ENCODE data around the gene DYNC1LI1. TPM values are rescaled to one million over a fixed set of nuclear protein-coding genes. Genes with fewer than 3 reads are reported as not detected.
A peak's percentile ranks its signal among the peaks of the same experiment; 100 is the strongest.

DYNC1LI1 gene
- total RNA-seq, 1 experiment from 2014 or later = 42.8 TPM

- TF ChIP-seq, protein P1, sequence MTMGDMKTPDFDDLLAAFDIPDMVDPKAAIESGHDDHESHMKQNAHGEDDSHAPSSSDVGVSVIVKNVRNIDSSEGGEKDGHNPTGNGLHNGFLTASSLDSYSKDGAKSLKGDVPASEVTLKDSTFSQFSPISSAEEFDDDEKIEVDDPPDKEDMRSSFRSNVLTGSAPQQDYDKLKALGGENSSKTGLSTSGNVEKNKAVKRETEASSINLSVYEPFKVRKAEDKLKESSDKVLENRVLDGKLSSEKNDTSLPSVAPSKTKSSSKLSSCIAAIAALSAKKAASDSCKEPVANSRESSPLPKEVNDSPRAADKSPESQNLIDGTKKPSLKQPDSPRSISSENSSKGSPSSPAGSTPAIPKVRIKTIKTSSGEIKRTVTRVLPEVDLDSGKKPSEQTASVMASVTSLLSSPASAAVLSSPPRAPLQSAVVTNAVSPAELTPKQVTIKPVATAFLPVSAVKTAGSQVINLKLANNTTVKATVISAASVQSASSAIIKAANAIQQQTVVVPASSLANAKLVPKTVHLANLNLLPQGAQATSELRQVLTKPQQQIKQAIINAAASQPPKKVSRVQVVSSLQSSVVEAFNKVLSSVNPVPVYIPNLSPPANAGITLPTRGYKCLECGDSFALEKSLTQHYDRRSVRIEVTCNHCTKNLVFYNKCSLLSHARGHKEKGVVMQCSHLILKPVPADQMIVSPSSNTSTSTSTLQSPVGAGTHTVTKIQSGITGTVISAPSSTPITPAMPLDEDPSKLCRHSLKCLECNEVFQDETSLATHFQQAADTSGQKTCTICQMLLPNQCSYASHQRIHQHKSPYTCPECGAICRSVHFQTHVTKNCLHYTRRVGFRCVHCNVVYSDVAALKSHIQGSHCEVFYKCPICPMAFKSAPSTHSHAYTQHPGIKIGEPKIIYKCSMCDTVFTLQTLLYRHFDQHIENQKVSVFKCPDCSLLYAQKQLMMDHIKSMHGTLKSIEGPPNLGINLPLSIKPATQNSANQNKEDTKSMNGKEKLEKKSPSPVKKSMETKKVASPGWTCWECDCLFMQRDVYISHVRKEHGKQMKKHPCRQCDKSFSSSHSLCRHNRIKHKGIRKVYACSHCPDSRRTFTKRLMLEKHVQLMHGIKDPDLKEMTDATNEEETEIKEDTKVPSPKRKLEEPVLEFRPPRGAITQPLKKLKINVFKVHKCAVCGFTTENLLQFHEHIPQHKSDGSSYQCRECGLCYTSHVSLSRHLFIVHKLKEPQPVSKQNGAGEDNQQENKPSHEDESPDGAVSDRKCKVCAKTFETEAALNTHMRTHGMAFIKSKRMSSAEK (CRISPR knock-in tag; IDR thresholded peaks at IDR 0.05; ENCODE audit: borderline replicate concordance) = no peak
- TF ChIP-seq GRHL2 (CRISPR knock-in tag; IDR thresholded peaks at IDR 0.05; ENCODE audit: insufficient replicate concordance, severe bottlenecking) (no peak), ETV6 (CRISPR knock-in tag; IDR thresholded peaks at IDR 0.05) (peak; percentile 61; the same call in 1 of the 2 replicates), HMGXB4 (CRISPR knock-in tag; IDR thresholded peaks at IDR 0.05) (peak; percentile 70; the same call in 1 of the 2 replicates), FOXJ3 (CRISPR knock-in tag; IDR thresholded peaks at IDR 0.05; ENCODE audit: borderline replicate concordance) (no peak), NR2C2 (CRISPR knock-in tag; IDR thresholded peaks at IDR 0.05) (peak; percentile 14; the same call in 1 of the 2 replicates), FOXK1 (CRISPR knock-in tag; IDR thresholded peaks at IDR 0.05) (peak; percentile 35; the same call in 1 of the 2 replicates), ARID4B (CRISPR knock-in tag; IDR thresholded peaks at IDR 0.05; ENCODE audit: borderline replicate concordance) (no peak), ZNF219 (CRISPR knock-in tag; IDR thresholded peaks at IDR 0.05; ENCODE audit: borderline replicate concordance) (peak; percentile 86), ZNF425 (CRISPR knock-in tag; conservative IDR thresholded peaks at IDR 0.05) (no peak), ESRRA (CRISPR knock-in tag; IDR thresholded peaks at IDR 0.05; ENCODE audit: borderline replicate concordance) (no peak), RORB (CRISPR knock-in tag; IDR thresholded peaks at IDR 0.05) (no peak)
- TF ChIP-seq, protein P2, sequence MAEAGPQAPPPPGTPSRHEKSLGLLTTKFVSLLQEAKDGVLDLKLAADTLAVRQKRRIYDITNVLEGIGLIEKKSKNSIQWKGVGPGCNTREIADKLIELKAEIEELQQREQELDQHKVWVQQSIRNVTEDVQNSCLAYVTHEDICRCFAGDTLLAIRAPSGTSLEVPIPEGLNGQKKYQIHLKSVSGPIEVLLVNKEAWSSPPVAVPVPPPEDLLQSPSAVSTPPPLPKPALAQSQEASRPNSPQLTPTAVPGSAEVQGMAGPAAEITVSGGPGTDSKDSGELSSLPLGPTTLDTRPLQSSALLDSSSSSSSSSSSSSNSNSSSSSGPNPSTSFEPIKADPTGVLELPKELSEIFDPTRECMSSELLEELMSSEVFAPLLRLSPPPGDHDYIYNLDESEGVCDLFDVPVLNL (CRISPR knock-in tag; IDR thresholded peaks at IDR 0.05; ENCODE audit: borderline replicate concordance, low read depth) = no peak
- TF ChIP-seq, protein P3, sequence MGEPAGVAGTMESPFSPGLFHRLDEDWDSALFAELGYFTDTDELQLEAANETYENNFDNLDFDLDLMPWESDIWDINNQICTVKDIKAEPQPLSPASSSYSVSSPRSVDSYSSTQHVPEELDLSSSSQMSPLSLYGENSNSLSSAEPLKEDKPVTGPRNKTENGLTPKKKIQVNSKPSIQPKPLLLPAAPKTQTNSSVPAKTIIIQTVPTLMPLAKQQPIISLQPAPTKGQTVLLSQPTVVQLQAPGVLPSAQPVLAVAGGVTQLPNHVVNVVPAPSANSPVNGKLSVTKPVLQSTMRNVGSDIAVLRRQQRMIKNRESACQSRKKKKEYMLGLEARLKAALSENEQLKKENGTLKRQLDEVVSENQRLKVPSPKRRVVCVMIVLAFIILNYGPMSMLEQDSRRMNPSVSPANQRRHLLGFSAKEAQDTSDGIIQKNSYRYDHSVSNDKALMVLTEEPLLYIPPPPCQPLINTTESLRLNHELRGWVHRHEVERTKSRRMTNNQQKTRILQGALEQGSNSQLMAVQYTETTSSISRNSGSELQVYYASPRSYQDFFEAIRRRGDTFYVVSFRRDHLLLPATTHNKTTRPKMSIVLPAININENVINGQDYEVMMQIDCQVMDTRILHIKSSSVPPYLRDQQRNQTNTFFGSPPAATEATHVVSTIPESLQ (CRISPR knock-in tag; IDR thresholded peaks at IDR 0.05) = no peak
- TF ChIP-seq, protein P4, sequence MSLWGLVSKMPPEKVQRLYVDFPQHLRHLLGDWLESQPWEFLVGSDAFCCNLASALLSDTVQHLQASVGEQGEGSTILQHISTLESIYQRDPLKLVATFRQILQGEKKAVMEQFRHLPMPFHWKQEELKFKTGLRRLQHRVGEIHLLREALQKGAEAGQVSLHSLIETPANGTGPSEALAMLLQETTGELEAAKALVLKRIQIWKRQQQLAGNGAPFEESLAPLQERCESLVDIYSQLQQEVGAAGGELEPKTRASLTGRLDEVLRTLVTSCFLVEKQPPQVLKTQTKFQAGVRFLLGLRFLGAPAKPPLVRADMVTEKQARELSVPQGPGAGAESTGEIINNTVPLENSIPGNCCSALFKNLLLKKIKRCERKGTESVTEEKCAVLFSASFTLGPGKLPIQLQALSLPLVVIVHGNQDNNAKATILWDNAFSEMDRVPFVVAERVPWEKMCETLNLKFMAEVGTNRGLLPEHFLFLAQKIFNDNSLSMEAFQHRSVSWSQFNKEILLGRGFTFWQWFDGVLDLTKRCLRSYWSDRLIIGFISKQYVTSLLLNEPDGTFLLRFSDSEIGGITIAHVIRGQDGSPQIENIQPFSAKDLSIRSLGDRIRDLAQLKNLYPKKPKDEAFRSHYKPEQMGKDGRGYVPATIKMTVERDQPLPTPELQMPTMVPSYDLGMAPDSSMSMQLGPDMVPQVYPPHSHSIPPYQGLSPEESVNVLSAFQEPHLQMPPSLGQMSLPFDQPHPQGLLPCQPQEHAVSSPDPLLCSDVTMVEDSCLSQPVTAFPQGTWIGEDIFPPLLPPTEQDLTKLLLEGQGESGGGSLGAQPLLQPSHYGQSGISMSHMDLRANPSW (CRISPR knock-in tag; conservative IDR thresholded peaks at IDR 0.05; ENCODE audit: low read depth) = no peak
- TF ChIP-seq, protein P5, sequence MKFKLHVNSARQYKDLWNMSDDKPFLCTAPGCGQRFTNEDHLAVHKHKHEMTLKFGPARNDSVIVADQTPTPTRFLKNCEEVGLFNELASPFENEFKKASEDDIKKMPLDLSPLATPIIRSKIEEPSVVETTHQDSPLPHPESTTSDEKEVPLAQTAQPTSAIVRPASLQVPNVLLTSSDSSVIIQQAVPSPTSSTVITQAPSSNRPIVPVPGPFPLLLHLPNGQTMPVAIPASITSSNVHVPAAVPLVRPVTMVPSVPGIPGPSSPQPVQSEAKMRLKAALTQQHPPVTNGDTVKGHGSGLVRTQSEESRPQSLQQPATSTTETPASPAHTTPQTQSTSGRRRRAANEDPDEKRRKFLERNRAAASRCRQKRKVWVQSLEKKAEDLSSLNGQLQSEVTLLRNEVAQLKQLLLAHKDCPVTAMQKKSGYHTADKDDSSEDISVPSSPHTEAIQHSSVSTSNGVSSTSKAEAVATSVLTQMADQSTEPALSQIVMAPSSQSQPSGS (CRISPR knock-in tag; IDR thresholded peaks at IDR 0.05; ENCODE audit: borderline replicate concordance, low read depth) = no peak
Observed at GRCh38 chr3:32570421-32571191, at the start of gene DYNC1LI1 (continued).

All from WTC11 (cell line).